RWPE2 (cell line): ENCODE results near the gene ACTL8.

Experiments used
- ATAC-seq: fragments of 200-7000 bp; cut with Tn5 transposase; 3 replicates; pipeline ENCODE4 v1.9.1; 2021; ENCODE audit warnings: low read depth
- DNase-seq: peaks from one replicate; pipeline ENCODE4 v3.0.0-alpha.2; 2020; ENCODE audit warnings: low spot score
- H3K27ac ChIP-seq: fragments of 450-650 bp; 2 replicates; pipeline ENCODE4 v1.5.1; 2017; ENCODE audit warnings: mild to moderate bottlenecking; ENCODE audit not compliant: poor library complexity, severe bottlenecking
- H3K27me3 ChIP-seq: fragments of 250-450 bp; sonication (Bioruptor Pico); 2 replicates; pipeline ENCODE4 v1.5.1; 2021; ENCODE audit warnings: mild to moderate bottlenecking, moderate library complexity; ENCODE audit not compliant: insufficient read depth, poor library complexity, severe bottlenecking
- H3K36me3 ChIP-seq: fragments of 250-450 bp; sonication (Bioruptor Pico); 2 replicates; pipeline ENCODE4 v1.5.1; 2020; ENCODE audit warnings: low read depth, mild to moderate bottlenecking, moderate library complexity
- H3K4me1 ChIP-seq: fragments of 250-450 bp; sonication (Bioruptor Pico); 2 replicates; pipeline ENCODE4 v1.5.1; 2021; ENCODE audit warnings: mild to moderate bottlenecking, moderate library complexity; ENCODE audit not compliant: insufficient read depth, poor library complexity, severe bottlenecking
- H3K4me3 ChIP-seq: fragments of 250-450 bp; sonication (Bioruptor Pico); 2 replicates; pipeline ENCODE4 v1.5.1; 2021; ENCODE audit warnings: mild to moderate bottlenecking, moderate library complexity; ENCODE audit not compliant: severe bottlenecking
- H3K9me3 ChIP-seq: fragments of 250-450 bp; sonication (Bioruptor Pico); 2 replicates; pipeline ENCODE4 v1.5.1; 2021; ENCODE audit warnings: mild to moderate bottlenecking, moderate library complexity; ENCODE audit not compliant: severe bottlenecking
- CTCF ChIP-seq: fragments of 450-650 bp; IDR thresholded peaks from one replicate; pipeline ENCODE4 v1.5.1; 2017; ENCODE audit warnings: mild to moderate bottlenecking, moderate library complexity; ENCODE audit not compliant: poor library complexity, severe bottlenecking

ACTL8 gene

DNA sequence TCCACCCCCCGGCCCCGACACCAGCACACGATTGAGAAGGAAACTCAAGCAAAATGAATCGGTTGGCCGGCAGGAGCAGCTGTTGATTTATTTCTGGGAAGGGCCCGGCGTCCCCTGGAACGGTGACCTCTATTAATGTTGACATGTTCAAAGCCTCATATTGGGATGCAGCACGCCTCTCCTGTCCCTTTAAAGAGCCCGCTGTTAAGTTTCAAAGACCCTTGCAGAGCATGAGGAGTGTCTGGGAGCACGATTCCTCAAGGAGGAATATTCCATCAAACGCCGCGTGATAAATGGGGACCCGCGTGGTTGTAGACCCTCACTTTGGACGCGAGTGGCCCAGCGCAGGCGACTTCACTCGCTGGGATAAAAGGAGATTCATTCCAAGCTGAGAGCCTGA, 21.5 kb upstream of the ACTL8 start:
- no peak for TF ChIP-seq CTCF
- no peak for ATAC-seq
- no peak overlapping the region for H3K4me3 ChIP-seq

GRCh38 chr1:17734609-17735008, 20.5 kb upstream of the ACTL8 start:
- H3K36me3 ChIP-seq: no peaks in the 10 kb centered on the region
- no peaks in the 10 kb centered on the region for H3K9me3 ChIP-seq
- DNase-seq (no peak), ATAC-seq (no peak)
- H3K4me1 ChIP-seq: no peaks in the 10 kb centered on the region
- no peak for TF ChIP-seq CTCF
- no peaks in the 10 kb centered on the region for H3K27me3 ChIP-seq
- H3K4me3 ChIP-seq: no peak overlapping the region
- no peak overlapping the region for H3K27ac ChIP-seq

More for the DNA sequence above, 21.5 kb upstream of the ACTL8 start:
- H3K9me3 ChIP-seq: no peaks in the 10 kb centered on the region
- H3K36me3 ChIP-seq: no peaks in the 10 kb centered on the region
- no peaks in the 10 kb centered on the region for H3K4me1 ChIP-seq
- no peak for DNase-seq
- no peak overlapping the region for H3K27ac ChIP-seq
- no peaks in the 10 kb centered on the region for H3K27me3 ChIP-seq

GRCh38 chr1:17735348-17735747, 19.8 kb upstream of the ACTL8 start:
- ATAC-seq: no peak

GRCh38 chr1:17735793-17736192, 19.3 kb upstream of the ACTL8 start:
- DNase-seq (no peak), ATAC-seq (no peak)
- no peaks in the 10 kb centered on the region for H3K9me3 ChIP-seq
- peaks cover 2% of the 10 kb centered on the region for H3K27me3 ChIP-seq
- no peaks in the 10 kb centered on the region for H3K4me1 ChIP-seq
- no peak overlapping the region for H3K4me3 ChIP-seq
- no peak for TF ChIP-seq CTCF
- no peaks in the 10 kb centered on the region for H3K36me3 ChIP-seq
- H3K27ac ChIP-seq: no peak overlapping the region

More at GRCh38 chr1:17735348-17735747, 19.8 kb upstream of the ACTL8 start:
- no peaks in the 10 kb centered on the region for H3K27me3 ChIP-seq
- DNase-seq: no peak
- TF ChIP-seq CTCF: no peak
- H3K4me3 ChIP-seq: no peak overlapping the region
- H3K36me3 ChIP-seq: no peaks in the 10 kb centered on the region
- H3K27ac ChIP-seq: no peak overlapping the region
- no peaks in the 10 kb centered on the region for H3K9me3 ChIP-seq
- H3K4me1 ChIP-seq: no peaks in the 10 kb centered on the region

- H3K36me3 ChIP-seq: no peaks in the 10 kb centered on the region
- peaks cover 9% of the 10 kb centered on the region for H3K27me3 ChIP-seq
- no peak overlapping the region for H3K4me3 ChIP-seq
- H3K4me1 ChIP-seq: no peaks in the 10 kb centered on the region
- H3K9me3 ChIP-seq: no peaks in the 10 kb centered on the region
- DNase-seq: no peak
- TF ChIP-seq CTCF: no peak
- no peak for ATAC-seq
- H3K27ac ChIP-seq: no peak overlapping the region
Measured at GRCh38 chr1:17736625-17737024, 18.5 kb upstream of the ACTL8 start.
